Measurements from ENCODE around the gene MCCC2. TPM values are rescaled to one million over a fixed set of nuclear protein-coding genes. Genes with fewer than 3 reads are reported as not detected.

The MCCC2 gene
- total RNA-seq, 6 donors from 2014 or later, result 23.5 to 43.9 (median 34.4) TPM

- Histone ChIP-seq H3K36me3 (peaks cover 0 to 12% (median 5%) of the 10 kb centered on the region in 4 donors), H3K9me3 (no peaks in the 10 kb centered on the region), H3K4me3 (no peak overlapping the region), H3K27ac (no peak overlapping the region), H3K4me1 (no peaks in the 10 kb centered on the region), H3K27me3 (no peaks in the 10 kb centered on the region)
- DNase-seq (no peak), ATAC-seq (ENCODE audit: low FRiP score in 2 of 2) (no peak)
- TF ChIP-seq CTCF (IDR thresholded peaks at IDR 0.05), result no peak
- TF ChIP-seq POLR2AphosphoS5 (IDR thresholded peaks at IDR 0.05), result no peak
- TF ChIP-seq EP300 (IDR thresholded peaks at IDR 0.05), result no peak
- no peak for TF ChIP-seq POLR2A (IDR thresholded peaks at IDR 0.05)
- 94 to 100% methylated on average over 2 of the region's 2 CpGs for WGBS, 2 donors
These were observed 34.6 kb downstream of the MCCC2 start for GRCh38 chr5:71621741-71622140.

GRCh38 chr5:71623221-71623794 is 36.2 kb downstream of the MCCC2 start:
- DNase-seq (no peak), ATAC-seq (ENCODE audit: low FRiP score in 2 of 2) (no peak)
- WGBS, 2 donors, result 95 to 96% methylated on average over 10 of the region's 10 CpGs
- no peak for TF ChIP-seq CTCF (IDR thresholded peaks at IDR 0.05)
- Histone ChIP-seq H3K27me3 (no peaks in the 10 kb centered on the region), H3K4me3 (no peak overlapping the region), H3K27ac (no peak overlapping the region), H3K9me3 (no peaks in the 10 kb centered on the region), H3K36me3 (peaks cover 0 to 11% (median 5%) of the 10 kb centered on the region in 4 donors), H3K4me1 (no peaks in the 10 kb centered on the region)

- TF ChIP-seq POLR2AphosphoS5 (IDR thresholded peaks at IDR 0.05) (no peak), POLR2A (IDR thresholded peaks at IDR 0.05) (no peak), CTCF (IDR thresholded peaks at IDR 0.05) (no peak), EP300 (IDR thresholded peaks at IDR 0.05) (no peak)
- H3K27ac ChIP-seq, result no peak overlapping the region
These were observed 42.8 kb downstream of the MCCC2 start for GRCh38 chr5:71629950-71630349.

GRCh38 chr5:71631070-71631469 is 43.9 kb downstream of the MCCC2 start:
- Histone ChIP-seq H3K36me3 (peaks cover 2 to 43% (median 10%) of the 10 kb centered on the region in 4 donors), H3K4me3 (no peak overlapping the region), H3K27me3 (no peaks in the 10 kb centered on the region), H3K9me3 (no peaks in the 10 kb centered on the region), H3K4me1 (no peaks in the 10 kb centered on the region), H3K27ac (no peak overlapping the region)
- TF ChIP-seq POLR2A (IDR thresholded peaks at IDR 0.05) (no peak), POLR2AphosphoS5 (IDR thresholded peaks at IDR 0.05) (no peak), EP300 (IDR thresholded peaks at IDR 0.05) (no peak), CTCF (IDR thresholded peaks at IDR 0.05) (no peak)
- WGBS, 2 donors, result 87 to 88% methylated on average over 4 of the region's 4 CpGs
- ATAC-seq (ENCODE audit: low FRiP score in 2 of 2) (no peak), DNase-seq (no peak)

More at GRCh38 chr5:71629950-71630349, 42.8 kb downstream of the MCCC2 start:
- Histone ChIP-seq H3K4me1 (no peaks in the 10 kb centered on the region), H3K9me3 (no peaks in the 10 kb centered on the region), H3K4me3 (no peak overlapping the region), H3K27me3 (no peaks in the 10 kb centered on the region), H3K36me3 (peaks cover 2 to 37% (median 7%) of the 10 kb centered on the region in 4 donors)
- WGBS, 2 donors, result 92 to 93% methylated on average over 6 of the region's 6 CpGs
- DNase-seq (no peak), ATAC-seq (ENCODE audit: low FRiP score in 2 of 2) (no peak)

GRCh38 chr5:71632168-71632567 is 45.0 kb downstream of the MCCC2 start:
- ATAC-seq (ENCODE audit: low FRiP score in 2 of 2) (no peak), DNase-seq (no peak)
- 77 to 85% methylated on average over 3 of the region's 3 CpGs for WGBS, 2 donors
- no peak for TF ChIP-seq CTCF (IDR thresholded peaks at IDR 0.05)
- TF ChIP-seq POLR2AphosphoS5 (IDR thresholded peaks at IDR 0.05), result no peak
- no peak for TF ChIP-seq EP300 (IDR thresholded peaks at IDR 0.05)
- TF ChIP-seq POLR2A (IDR thresholded peaks at IDR 0.05), result no peak
- no peak overlapping the region for H3K4me3 ChIP-seq
- peaks cover 3 to 49% (median 17%) of the 10 kb centered on the region in 4 donors for H3K36me3 ChIP-seq
- H3K9me3 ChIP-seq, result no peaks in the 10 kb centered on the region
- no peak overlapping the region for H3K27ac ChIP-seq
- H3K27me3 ChIP-seq, result no peaks in the 10 kb centered on the region
- H3K4me1 ChIP-seq, result no peaks in the 10 kb centered on the region
